Immature natural killer cell (primary cell): ENCODE measurements around the gene NFKBIZ. TPM values are rescaled to one million over a fixed set of nuclear protein-coding genes. Genes with fewer than 3 reads are reported as not detected.
"Not testable (repeated sequence)": the region's sequence is repeated elsewhere in the genome, so short reads cannot be mapped to it uniquely, and the experiment has no call there.

ENCODE experiments used
- DNase-seq, 3 donors: peaks; one replicate each; pipeline ENCODE4 v3.0.0; 2022; ENCODE audit warnings: mixed read lengths in 1 of 3
- H3K27ac Mint-ChIP-seq, 6 donors: one replicate each; pipeline ENCODE4 v1.8.0; 2020; ENCODE audit warnings: mixed read lengths in 6 of 6, mild to moderate bottlenecking in 5 of 6, inconsistent platforms in 4 of 6, moderate library complexity in 3 of 6
- H3K27me3 Mint-ChIP-seq, 3 donors: one replicate each; pipeline ENCODE4 v1.8.0; 2020 to 2021; ENCODE audit warnings: low read depth in 3 of 3, mild to moderate bottlenecking in 3 of 3, mixed read lengths in 3 of 3, moderate library complexity in 3 of 3, inconsistent platforms in 1 of 3
- H3K36me3 Mint-ChIP-seq, 3 donors: one replicate each; pipeline ENCODE4 v1.8.0; 2020; ENCODE audit warnings: mixed read lengths in 3 of 3, inconsistent platforms in 2 of 3, mild to moderate bottlenecking in 2 of 3
- H3K4me1 Mint-ChIP-seq, 2 donors: one replicate each; pipeline ENCODE4 v1.8.0; 2020; ENCODE audit warnings: inconsistent platforms in 2 of 2, mild to moderate bottlenecking in 2 of 2, mixed read lengths in 2 of 2, moderate library complexity in 1 of 2
- H3K4me3 Mint-ChIP-seq, 5 donors: one replicate each; pipeline ENCODE4 v1.8.0; 2020; ENCODE audit warnings: mild to moderate bottlenecking in 5 of 5, mixed read lengths in 5 of 5, inconsistent platforms in 3 of 5, moderate library complexity in 3 of 5
- H3K9me3 Mint-ChIP-seq, 6 donors: one replicate each; pipeline ENCODE4 v1.8.0; 2020; ENCODE audit warnings: mild to moderate bottlenecking in 6 of 6, mixed read lengths in 6 of 6, inconsistent platforms in 4 of 6, moderate library complexity in 3 of 6
- polyA plus RNA-seq, 3 donors: library from polyadenylated mRNA; unstranded; fragments of 300-500 nt; fragmentation: Illumina TruSeq; gene quantifications; one replicate each; pipeline ENCODE4 v1.2.3, GENCODE V29; 2021

Gene NFKBIZ
- polyA plus RNA-seq, 3 donors from 2014 or later = 10.5 to 12.1 (median 10.6) TPM

DNA sequence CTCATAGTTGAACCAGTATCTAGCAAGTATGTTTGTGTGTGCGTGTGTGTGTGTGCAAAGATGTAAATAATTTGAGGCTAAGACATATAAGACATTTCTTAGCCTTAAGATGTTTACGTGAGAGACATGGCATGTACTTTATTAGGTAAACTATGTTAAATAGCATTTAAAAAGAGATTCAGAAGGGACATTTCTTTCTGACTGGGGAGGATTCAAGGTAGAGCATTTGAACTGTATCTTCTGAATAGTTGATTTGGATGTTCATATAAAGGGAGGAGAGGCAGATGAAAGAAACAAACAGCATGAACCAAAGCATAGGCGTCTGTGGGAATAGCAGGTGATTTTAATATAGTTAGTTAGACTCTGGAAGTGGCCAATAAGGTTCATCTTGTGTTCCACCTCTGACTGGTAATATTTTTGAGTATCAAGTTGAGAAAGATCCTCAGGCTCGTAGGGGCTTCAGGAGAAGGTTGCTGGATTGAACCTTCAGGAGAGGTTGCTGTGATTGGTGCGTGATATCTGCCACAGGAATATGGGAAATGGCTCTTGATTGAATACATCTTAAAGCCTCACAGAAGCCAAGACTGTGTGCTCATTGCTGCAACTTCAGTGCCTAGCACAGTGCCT, 12.6 kb downstream of the NFKBIZ start:
- H3K4me1 Mint-ChIP-seq = peaks cover 3 to 7% of the 10 kb centered on the region in 2 donors
- H3K4me3 Mint-ChIP-seq = no peak overlapping the region
- H3K9me3 Mint-ChIP-seq = no peaks in the 10 kb centered on the region
- H3K36me3 Mint-ChIP-seq = peaks cover 15 to 40% (median 36%) of the 10 kb centered on the region in 3 donors
- no peak for DNase-seq
- peaks cover 0 to 1% (median 0%) of the 10 kb centered on the region in 3 donors for H3K27me3 Mint-ChIP-seq
- H3K27ac Mint-ChIP-seq = peak overlapping the region in 4 of 6 donors; percentile 0 to 15 (median 2)

DNA sequence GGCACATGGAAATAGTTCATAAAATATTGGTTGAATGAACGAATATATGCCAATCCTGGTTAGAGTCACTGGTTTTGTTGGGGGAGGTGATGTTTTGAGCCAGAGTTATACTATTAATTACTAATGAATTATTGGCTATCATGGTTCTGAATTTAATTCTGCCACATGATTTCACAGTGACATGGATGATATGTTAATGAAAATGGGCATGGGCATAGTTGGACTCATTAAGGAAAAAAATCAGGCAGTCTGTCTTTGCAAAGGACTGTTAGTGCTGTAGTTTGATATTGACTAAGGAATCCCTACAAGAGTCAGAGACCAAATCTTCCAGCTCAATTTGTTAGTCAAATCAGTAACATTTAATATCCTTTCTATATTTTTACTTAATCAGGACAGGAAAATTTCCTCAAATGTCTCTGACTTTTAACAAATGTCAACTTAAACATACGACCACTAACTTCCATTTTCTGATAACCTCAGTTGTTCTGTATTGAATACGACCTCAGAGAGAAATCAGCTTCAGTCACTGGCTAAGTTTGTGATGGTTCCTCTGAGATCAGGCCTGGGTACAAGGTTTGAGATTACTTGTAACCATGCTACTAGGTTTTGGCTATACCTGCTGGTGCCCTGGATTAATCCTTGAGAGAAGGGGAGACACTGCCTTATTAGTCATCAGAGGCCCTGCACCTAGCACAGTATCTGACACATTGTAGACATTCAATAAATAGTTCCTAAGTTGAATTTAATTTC, 13.3 kb downstream of the NFKBIZ start:
- H3K27ac Mint-ChIP-seq = peak overlapping the region in 2 of 6 donors; percentile 1 to 68
- no peaks in the 10 kb centered on the region for H3K9me3 Mint-ChIP-seq
- no peak overlapping the region for H3K4me3 Mint-ChIP-seq
- H3K4me1 Mint-ChIP-seq = peaks cover under 1 to 7% of the 10 kb centered on the region in 2 donors
- H3K36me3 Mint-ChIP-seq = peaks cover 8 to 33% (median 30%) of the 10 kb centered on the region in 3 donors
- H3K27me3 Mint-ChIP-seq = peaks cover 0 to 1% (median 0%) of the 10 kb centered on the region in 3 donors
- no peak for DNase-seq

DNA sequence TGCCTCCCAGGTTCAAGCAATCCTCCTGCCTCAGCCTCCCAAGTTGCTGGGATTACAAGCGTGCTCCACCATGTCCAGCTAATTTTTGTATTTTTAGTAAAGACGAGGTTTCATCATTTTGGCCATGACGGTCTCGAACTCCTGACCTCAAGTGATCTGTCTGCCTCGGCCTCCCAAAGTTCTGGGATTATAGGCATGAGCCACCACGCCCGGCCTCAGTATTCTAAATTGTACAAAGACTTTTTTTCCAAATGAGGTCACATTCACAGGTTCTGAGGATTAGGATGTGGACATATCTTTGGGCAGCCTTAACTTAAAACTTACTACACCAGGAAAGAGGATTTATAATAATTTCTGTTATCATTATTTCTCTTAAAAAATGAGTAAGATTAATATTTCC, 15.6 kb downstream of the NFKBIZ start:
- H3K36me3 Mint-ChIP-seq = peaks cover 0 to 13% (median 11%) of the 10 kb centered on the region in 3 donors
- H3K4me1 Mint-ChIP-seq, DNase-seq, H3K9me3 Mint-ChIP-seq, H3K27ac Mint-ChIP-seq, H3K4me3 Mint-ChIP-seq, H3K27me3 Mint-ChIP-seq: not testable (repeated sequence)

DNA sequence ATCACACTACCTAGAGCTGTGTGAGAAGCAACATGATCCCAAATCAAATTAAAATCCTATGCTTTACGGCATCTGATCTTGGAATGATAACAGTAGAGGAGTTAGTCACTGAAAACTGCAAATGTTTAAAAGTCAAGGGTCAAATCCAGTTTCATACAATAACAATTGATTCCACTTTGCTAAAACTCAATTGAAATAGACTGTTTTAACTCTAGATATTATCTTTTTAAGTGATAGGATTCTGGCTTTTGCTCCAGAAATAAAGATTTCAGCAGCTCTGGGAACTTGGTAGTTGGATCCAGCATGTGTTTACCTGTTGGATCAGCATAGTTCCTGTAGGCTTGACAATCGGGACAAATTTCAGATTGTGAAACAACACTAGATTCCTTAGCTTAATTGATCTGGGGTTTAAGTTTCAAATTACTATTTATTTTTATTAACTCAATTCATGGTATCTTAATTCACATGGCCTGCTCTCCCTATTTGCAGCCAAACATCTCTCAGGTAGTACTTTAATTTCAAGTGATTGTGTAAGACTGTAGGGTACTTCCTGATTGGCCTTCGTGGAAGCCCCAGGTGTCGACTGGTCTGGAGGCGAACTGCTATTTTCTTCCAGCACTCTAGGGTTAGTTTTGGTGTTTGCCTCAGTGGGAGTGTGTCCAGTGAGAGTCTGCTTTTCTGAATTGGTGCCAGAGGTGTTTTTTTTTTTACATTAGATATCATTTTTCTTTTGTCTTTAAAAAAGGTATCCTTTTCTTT, 16.6 kb downstream of the NFKBIZ start:
- H3K9me3 Mint-ChIP-seq = no peaks in the 10 kb centered on the region
- H3K4me3 Mint-ChIP-seq = no peak overlapping the region
- peak overlapping the region in 1 of 6 donors; percentile 47 for H3K27ac Mint-ChIP-seq
- no peaks in the 10 kb centered on the region for H3K27me3 Mint-ChIP-seq
- H3K4me1 Mint-ChIP-seq = no peaks in the 10 kb centered on the region
- DNase-seq = no peak
- peaks cover 0 to 9% (median 9%) of the 10 kb centered on the region in 3 donors for H3K36me3 Mint-ChIP-seq

DNA sequence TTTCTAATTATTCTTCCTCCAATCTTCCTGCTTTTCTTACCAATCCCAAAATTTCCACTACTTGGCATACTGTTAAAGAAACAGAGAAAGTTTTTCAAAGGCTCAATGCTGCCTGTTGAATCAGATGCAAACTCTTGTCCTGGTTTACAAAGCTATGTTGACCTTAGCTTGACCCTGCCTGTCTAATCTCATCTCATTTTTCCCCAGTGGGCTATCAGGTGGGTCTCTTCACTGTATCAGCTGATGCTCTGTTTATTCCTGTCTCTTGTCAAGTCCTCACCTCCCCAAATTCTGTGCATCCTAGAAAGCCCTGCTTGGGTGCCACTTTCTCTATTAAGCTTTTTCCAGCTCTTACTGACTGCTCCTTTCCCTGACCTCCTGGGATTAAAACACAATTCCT, 18.2 kb downstream of the NFKBIZ start:
- no peak overlapping the region for H3K4me3 Mint-ChIP-seq
- H3K36me3 Mint-ChIP-seq = no peaks in the 10 kb centered on the region
- H3K27ac Mint-ChIP-seq = no peak overlapping the region
- no peaks in the 10 kb centered on the region for H3K9me3 Mint-ChIP-seq
- no peak for DNase-seq
- H3K27me3 Mint-ChIP-seq = no peaks in the 10 kb centered on the region
- H3K4me1 Mint-ChIP-seq = no peaks in the 10 kb centered on the region

DNA sequence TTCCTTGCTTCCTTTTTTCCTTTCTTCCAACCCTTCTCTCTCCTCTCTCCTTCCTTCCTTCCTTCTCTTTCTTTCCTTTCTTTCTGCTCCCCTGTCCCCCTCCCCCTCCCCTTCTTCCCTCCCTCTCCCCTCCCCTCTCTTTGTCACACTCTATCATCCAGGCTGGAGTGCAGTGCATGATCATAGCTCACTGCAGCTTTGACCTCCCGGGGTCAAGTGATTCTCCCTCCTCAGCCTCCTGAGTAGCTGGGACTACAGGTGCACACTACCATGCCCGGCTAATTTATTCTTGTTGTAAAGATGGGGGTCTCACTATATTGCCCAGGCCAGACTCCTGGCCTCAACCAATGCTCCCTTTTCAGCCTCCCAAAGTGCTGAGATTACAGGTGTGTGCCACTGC, 18.7 kb downstream of the NFKBIZ start:
- H3K36me3 Mint-ChIP-seq = no peaks in the 10 kb centered on the region
- H3K27me3 Mint-ChIP-seq = no peaks in the 10 kb centered on the region
- H3K27ac Mint-ChIP-seq = no peak overlapping the region
- no peaks in the 10 kb centered on the region for H3K4me1 Mint-ChIP-seq
- no peak overlapping the region for H3K4me3 Mint-ChIP-seq
- no peak for DNase-seq
- no peaks in the 10 kb centered on the region for H3K9me3 Mint-ChIP-seq

DNA sequence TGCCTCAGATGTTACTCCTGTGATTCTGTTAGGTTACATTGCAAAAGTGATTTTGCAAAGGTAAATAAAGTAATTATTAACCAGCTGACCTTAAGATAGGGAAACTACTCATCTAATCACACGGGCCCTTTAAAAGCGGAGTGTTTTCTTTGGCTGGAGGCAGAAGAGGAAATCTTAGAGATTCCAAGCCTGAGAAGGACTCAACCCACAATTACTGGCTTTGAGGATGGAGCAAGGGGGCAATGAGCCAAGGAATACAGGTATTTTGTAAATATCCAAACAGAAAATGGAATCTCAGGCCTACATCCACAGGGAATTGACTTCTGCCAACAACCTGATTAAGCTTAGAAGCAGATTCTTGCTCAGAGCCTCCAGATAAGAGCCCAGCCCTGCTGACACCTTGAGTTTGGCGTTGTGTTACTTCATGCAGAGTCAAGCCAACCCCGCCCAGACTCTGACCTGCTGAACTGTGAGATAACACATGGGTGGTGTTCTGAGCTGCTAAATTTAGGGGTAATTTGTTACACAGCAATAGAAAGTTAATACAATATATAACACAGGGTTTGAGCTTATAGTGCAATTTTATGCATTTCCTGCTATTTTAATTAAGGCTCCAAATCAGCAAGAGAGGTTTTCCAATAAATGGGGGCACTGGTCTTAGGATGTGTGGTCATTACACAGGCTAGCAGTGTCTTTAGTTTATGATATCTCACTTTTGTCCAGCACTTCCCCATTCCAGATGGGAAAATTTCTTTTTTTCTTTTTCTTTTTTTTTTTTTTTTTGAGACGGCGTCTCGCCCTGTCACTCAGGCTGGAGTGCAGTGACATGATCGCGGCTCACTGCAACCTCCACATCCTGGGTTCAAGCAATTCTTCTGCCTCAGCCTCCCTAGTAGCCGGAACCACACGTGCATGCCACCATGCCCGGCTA, 19.5 kb downstream of the NFKBIZ start:
- H3K27ac Mint-ChIP-seq = no peak overlapping the region
- H3K27me3 Mint-ChIP-seq = no peaks in the 10 kb centered on the region
- H3K9me3 Mint-ChIP-seq = no peaks in the 10 kb centered on the region
- H3K36me3 Mint-ChIP-seq = no peaks in the 10 kb centered on the region
- DNase-seq = no peak
- no peak overlapping the region for H3K4me3 Mint-ChIP-seq
- H3K4me1 Mint-ChIP-seq = no peaks in the 10 kb centered on the region

DNA sequence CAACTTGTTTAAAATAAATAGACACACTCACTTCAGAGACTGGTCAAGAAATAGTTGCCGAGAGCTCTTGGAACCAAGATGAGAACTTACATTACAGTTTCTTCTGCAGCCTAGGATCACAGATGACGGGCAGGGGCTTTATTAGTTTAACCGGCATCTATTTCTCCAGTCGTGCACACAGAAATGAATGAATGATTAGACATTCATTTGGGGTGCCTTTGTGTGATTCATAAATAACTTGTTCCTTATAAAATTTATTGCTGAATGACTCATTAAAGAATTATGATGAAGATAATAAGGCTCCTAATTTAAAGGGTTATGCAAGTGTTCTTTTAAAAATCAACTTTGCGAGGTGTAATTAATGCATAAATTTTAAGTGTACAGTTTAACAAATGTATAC, 20.8 kb downstream of the NFKBIZ start:
- no peaks in the 10 kb centered on the region for H3K4me1 Mint-ChIP-seq
- no peaks in the 10 kb centered on the region for H3K9me3 Mint-ChIP-seq
- no peak overlapping the region for H3K27ac Mint-ChIP-seq
- no peak for DNase-seq
- H3K36me3 Mint-ChIP-seq = no peaks in the 10 kb centered on the region
- no peak overlapping the region for H3K4me3 Mint-ChIP-seq
- H3K27me3 Mint-ChIP-seq = no peaks in the 10 kb centered on the region

DNA sequence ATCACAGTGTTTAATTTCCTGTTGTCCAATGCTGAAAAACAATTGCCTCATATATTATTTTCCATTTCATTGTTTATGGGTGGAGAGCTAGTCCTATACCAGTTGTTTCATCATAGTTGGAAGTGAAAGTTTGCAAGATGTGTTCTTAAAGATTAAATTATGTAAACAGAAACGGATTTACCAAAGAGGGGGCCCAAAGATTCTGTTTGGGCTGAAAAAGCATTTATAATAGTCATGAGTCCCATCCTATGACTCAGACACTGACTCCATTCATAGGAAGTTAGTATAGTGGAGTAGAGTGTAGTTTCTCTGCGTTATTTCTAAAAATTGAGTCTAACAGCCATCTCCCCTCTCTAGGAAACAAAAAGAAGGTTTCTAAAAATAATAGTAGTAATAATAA, 24.3 kb downstream of the NFKBIZ start:
- no peak for DNase-seq
- Mint-ChIP-seq H3K4me3 (no peak overlapping the region), H3K27ac (no peak overlapping the region), H3K9me3 (no peaks in the 10 kb centered on the region), H3K4me1 (no peaks in the 10 kb centered on the region), H3K36me3 (no peaks in the 10 kb centered on the region), H3K27me3 (no peaks in the 10 kb centered on the region)

DNA sequence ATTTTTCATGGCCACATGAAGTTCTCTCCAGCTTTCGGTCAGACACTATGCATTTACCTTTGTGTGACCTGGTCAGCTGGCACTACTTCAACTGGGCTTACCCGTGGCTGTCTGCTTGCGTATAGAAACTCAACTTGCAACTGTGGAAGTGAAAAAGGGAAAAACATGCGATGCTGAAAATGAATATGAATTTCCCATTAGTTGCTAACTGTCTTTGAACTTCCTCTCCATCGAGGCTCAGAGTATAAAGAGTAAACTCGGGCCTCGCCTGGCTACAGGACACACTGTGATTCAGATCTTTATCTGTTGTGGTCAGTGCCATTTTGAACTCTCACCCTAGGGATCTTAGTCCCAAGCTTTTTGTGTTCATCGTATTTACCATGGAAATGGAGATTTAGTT, 26.8 kb downstream of the NFKBIZ start:
- Mint-ChIP-seq H3K4me1 (no peaks in the 10 kb centered on the region), H3K36me3 (no peaks in the 10 kb centered on the region), H3K27ac (no peak overlapping the region), H3K4me3 (no peak overlapping the region), H3K27me3 (peaks cover 0 to 3% (median 0%) of the 10 kb centered on the region in 3 donors), H3K9me3 (no peaks in the 10 kb centered on the region)
- no peak for DNase-seq

DNA sequence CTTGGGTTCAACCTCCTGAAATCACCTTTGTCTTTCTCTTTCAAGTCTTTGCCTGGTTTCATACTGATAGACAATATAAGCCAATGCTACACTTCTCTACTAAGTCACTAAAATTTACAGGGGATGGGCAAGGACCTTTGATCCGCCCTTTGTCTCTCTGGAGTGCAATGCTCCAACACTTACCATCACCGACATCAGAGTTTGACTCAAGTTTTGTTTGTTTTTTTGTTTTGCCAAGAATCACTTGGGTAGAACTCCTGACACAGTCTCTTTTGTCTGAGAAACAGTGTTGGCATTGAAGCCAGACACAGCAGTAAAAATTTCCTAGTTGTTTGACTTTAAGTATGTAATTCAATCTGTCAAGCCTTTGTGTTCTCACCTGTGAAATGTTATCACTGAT, 29.3 kb downstream of the NFKBIZ start:
- peaks cover 0 to 3% (median 0%) of the 10 kb centered on the region in 3 donors for H3K27me3 Mint-ChIP-seq
- no peaks in the 10 kb centered on the region for H3K9me3 Mint-ChIP-seq
- no peak overlapping the region for H3K27ac Mint-ChIP-seq
- H3K4me1 Mint-ChIP-seq = no peaks in the 10 kb centered on the region
- DNase-seq = no peak
- no peak overlapping the region for H3K4me3 Mint-ChIP-seq
- H3K36me3 Mint-ChIP-seq = no peaks in the 10 kb centered on the region

DNA sequence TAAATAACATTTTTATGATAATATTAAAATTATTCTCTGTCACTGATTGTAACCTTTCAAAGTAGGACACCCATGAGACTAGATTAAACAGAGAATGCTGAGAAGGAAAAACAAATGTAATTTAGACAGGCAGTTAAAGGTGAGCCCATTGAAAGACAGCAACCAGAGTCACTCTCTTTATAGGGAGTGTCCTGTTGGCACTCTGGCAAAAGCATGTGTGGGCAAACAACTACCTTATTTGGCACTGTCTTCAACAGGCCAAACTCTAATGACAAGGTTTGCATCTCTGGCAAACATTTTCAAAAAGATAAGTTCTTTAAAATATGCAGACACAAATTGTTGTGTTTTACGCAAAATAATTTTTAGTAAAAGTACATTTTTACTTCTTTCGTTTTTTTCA, 29.8 kb downstream of the NFKBIZ start:
- Mint-ChIP-seq H3K4me3 (no peak overlapping the region), H3K36me3 (no peaks in the 10 kb centered on the region), H3K27ac (no peak overlapping the region), H3K9me3 (peaks cover 0 to 1% (median 0%) of the 10 kb centered on the region in 6 donors), H3K27me3 (peaks cover 0 to 4% (median 0%) of the 10 kb centered on the region in 3 donors), H3K4me1 (no peaks in the 10 kb centered on the region)
- DNase-seq = no peak

DNA sequence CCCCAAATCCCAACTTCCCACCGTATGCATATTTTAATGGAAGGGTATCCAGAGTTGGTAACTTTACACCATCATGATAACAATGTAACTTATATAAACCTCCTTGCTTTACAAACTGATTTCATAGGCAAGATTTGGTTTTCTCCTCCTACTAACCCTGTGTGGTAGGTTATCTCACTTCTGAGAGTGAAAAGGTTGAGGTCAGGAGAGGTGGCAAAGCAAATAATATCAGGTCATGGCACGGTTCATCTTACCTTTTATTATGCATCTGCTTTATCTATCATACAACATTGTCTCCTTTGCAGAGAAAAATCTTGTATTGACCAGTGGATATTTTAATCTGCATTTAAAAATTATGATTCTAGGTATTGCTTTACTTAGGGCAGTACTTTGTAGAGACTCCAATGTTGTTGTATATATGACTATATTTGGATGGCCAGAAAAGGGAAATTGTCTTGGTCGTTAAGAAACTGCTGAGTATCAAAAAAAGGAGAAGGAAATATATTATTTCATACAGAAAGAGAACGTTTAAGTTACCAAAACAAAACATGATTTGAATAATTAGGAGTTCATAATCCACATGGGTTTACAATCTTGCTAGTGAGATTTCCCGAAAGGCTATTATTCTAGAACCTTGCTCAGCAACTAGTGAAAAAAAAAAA, 30.4 kb downstream of the NFKBIZ start:
- no peak overlapping the region for H3K4me3 Mint-ChIP-seq
- H3K27me3 Mint-ChIP-seq = peaks cover 0 to 4% (median 0%) of the 10 kb centered on the region in 3 donors
- peaks cover 0 to 1% (median 0%) of the 10 kb centered on the region in 6 donors for H3K9me3 Mint-ChIP-seq
- DNase-seq = no peak
- H3K36me3 Mint-ChIP-seq = no peaks in the 10 kb centered on the region
- H3K4me1 Mint-ChIP-seq = no peaks in the 10 kb centered on the region
- H3K27ac Mint-ChIP-seq = no peak overlapping the region
